ENCODE results near the gene TCF4. TPM values are rescaled to one million over a fixed set of nuclear protein-coding genes. Genes with fewer than 3 reads are reported as not detected.

The TCF4 gene
- total RNA-seq, 1 experiment from 2014 or later, result 104 TPM

DNA sequence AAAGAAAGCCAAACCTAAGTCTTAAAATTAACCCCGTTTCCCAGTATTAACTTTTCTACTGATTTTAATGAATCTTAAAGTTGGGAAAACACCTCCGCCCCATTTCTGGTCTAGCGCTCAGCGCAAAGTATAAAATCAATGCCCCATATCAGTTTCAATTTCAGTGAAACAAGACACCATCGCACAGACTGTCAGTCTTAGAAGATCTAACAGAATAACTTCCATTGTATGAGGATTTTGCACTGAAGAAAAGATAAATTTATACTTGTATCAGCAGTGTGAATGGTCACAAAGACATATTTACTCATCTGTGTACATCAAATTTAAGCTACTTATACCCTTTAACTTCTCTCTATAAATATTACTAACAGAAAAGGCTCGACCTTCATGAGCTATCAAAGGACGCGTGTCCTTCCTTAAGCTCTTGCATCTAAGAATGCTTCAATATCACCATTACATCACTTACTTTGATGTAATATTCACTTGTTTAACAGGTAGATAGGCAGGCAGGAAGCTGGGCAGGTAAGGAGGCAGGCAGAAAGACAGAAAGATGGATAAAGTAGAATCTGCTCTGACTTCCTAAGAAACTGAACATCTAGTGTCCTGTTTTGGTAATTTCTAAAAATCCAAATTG, 183.0 kb downstream of the TCF4 start (continued):
- TF ChIP-seq AR (CRISPR knock-in tag; IDR thresholded peaks at IDR 0.05), result no peak

DNA sequence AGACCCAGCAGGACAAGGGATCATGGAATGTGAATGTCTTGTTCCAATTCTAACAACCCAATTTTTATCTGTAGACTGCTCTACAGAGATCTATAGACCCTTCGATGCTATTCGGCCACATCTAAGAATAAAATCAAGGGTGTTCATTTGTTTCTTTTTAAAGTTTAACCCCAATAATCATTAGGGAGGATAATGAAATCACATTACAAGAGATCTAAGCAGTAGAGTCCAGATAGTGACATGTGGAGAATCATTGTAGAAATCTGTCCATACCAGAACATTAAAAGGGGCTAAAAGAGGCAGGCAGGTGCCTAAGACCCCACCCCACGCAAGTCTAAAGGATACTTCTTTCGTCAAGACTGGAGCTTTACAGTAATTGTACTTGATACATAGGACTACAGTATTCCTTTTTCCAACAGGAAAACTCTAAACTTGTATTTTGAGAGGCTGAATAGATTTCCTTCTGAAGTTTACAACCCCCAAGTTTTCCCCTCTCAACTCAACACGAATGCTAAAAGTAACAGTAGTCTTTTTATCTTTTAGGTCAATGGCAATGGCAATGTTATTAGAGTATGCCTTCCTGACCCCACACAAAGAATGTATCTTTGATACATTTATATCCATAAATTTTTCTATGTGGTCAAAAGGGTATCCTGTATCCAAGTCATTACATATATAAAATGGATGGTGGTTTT, 183.7 kb downstream of the TCF4 start:
- no peaks in the 10 kb centered on the region for H3K9me3 Mint-ChIP-seq
- H3K27me3 Mint-ChIP-seq (ENCODE audit: low read depth), result no peaks in the 10 kb centered on the region
- DNase-seq (ENCODE audit: low spot score) (no peak), ATAC-seq (no peak)
- CTCF ChIA-PET, result no interaction called here
- peaks cover 81% of the 10 kb centered on the region for H3K4me1 Mint-ChIP-seq
- no peak overlapping the region; the same call in 1 of the 2 replicates for H3K4me3 Mint-ChIP-seq
- no peaks in the 10 kb centered on the region for H3K36me3 Mint-ChIP-seq
- peak overlapping the region; percentile 93 for H3K27ac Mint-ChIP-seq
- POLR2A ChIA-PET, result no interaction called here
- no peak for TF ChIP-seq JAZF1 (CRISPR knock-in tag; IDR thresholded peaks at IDR 0.05)
- no peak for TF ChIP-seq ATF6 (CRISPR knock-in tag; IDR thresholded peaks at IDR 0.05)
- TF ChIP-seq CBFB (CRISPR knock-in tag; IDR thresholded peaks at IDR 0.05; ENCODE audit: low read depth), result no peak
- no peak for TF ChIP-seq MAX (CRISPR knock-in tag; IDR thresholded peaks at IDR 0.05)
- TF ChIP-seq, protein P1, sequence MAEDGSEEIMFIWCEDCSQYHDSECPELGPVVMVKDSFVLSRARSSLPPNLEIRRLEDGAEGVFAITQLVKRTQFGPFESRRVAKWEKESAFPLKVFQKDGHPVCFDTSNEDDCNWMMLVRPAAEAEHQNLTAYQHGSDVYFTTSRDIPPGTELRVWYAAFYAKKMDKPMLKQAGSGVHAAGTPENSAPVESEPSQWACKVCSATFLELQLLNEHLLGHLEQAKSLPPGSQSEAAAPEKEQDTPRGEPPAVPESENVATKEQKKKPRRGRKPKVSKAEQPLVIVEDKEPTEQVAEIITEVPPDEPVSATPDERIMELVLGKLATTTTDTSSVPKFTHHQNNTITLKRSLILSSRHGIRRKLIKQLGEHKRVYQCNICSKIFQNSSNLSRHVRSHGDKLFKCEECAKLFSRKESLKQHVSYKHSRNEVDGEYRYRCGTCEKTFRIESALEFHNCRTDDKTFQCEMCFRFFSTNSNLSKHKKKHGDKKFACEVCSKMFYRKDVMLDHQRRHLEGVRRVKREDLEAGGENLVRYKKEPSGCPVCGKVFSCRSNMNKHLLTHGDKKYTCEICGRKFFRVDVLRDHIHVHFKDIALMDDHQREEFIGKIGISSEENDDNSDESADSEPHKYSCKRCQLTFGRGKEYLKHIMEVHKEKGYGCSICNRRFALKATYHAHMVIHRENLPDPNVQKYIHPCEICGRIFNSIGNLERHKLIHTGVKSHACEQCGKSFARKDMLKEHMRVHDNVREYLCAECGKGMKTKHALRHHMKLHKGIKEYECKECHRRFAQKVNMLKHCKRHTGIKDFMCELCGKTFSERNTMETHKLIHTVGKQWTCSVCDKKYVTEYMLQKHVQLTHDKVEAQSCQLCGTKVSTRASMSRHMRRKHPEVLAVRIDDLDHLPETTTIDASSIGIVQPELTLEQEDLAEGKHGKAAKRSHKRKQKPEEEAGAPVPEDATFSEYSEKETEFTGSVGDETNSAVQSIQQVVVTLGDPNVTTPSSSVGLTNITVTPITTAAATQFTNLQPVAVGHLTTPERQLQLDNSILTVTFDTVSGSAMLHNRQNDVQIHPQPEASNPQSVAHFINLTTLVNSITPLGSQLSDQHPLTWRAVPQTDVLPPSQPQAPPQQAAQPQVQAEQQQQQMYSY (CRISPR knock-in tag; IDR thresholded peaks at IDR 0.05), result no peak
- TF ChIP-seq RELA (CRISPR knock-in tag; IDR thresholded peaks at IDR 0.05; ENCODE audit: borderline replicate concordance), result no peak
- TF ChIP-seq, protein P2, sequence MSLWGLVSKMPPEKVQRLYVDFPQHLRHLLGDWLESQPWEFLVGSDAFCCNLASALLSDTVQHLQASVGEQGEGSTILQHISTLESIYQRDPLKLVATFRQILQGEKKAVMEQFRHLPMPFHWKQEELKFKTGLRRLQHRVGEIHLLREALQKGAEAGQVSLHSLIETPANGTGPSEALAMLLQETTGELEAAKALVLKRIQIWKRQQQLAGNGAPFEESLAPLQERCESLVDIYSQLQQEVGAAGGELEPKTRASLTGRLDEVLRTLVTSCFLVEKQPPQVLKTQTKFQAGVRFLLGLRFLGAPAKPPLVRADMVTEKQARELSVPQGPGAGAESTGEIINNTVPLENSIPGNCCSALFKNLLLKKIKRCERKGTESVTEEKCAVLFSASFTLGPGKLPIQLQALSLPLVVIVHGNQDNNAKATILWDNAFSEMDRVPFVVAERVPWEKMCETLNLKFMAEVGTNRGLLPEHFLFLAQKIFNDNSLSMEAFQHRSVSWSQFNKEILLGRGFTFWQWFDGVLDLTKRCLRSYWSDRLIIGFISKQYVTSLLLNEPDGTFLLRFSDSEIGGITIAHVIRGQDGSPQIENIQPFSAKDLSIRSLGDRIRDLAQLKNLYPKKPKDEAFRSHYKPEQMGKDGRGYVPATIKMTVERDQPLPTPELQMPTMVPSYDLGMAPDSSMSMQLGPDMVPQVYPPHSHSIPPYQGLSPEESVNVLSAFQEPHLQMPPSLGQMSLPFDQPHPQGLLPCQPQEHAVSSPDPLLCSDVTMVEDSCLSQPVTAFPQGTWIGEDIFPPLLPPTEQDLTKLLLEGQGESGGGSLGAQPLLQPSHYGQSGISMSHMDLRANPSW (CRISPR knock-in tag; conservative IDR thresholded peaks at IDR 0.05; ENCODE audit: low read depth), result no peak
- no peak for TF ChIP-seq AR (CRISPR knock-in tag; IDR thresholded peaks at IDR 0.05)
- no peak for TF ChIP-seq ATF1 (CRISPR knock-in tag; IDR thresholded peaks at IDR 0.05)
- no peak for TF ChIP-seq ZNF512 (CRISPR knock-in tag; IDR thresholded peaks at IDR 0.05; ENCODE audit: borderline replicate concordance)
- TF ChIP-seq, protein P3, sequence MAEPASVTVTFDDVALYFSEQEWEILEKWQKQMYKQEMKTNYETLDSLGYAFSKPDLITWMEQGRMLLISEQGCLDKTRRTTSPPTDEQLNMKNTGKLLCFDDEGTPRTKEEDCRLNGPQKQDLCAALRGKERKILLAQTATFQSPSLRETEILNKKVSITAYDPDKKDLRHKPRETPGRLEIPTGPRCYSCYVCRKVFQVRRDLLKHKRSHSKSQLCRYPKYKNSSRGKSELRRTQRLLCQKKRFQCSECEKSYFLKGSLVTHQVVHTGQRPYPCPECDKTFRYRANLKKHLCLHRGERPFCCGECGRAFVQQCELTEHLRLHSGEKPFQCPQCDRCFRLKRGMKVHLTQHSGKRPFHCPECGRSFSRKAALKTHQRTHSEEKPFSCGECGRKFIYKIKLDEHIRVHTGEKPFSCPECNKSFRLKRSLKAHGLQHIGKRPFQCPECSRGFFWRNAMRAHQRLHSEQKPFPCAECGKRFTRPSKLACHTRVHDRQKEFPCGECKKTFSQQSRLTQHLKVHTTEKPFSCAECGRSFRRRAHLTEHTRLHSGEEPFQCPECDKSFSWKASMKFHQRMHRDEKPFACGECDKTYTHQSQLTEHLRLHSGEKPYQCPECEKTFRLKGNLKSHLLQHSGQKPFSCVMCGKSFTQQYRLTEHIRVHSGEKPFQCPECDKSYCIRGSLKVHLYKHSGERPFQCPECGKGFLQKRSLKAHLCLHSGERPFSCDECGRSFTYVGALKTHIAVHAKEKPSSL (CRISPR knock-in tag; conservative IDR thresholded peaks at IDR 0.05), result no peak
- no peak for TF ChIP-seq TCF7 (CRISPR knock-in tag; IDR thresholded peaks at IDR 0.05; ENCODE audit: low read depth)

All from WTC11 (cell line).